Ovary (tissue), 3 donors: ENCODE measurements around the gene PPP2R5C.

Source experiments
- EP300 ChIP-seq: sonication (generic); formaldehyde crosslinking; IDR thresholded peaks from one replicate; pipeline ENCODE4 v1.6.1; 2017; ENCODE audit warnings: antibody characterized with exemption
- POLR2A ChIP-seq: fragments of 450-650 bp; IDR thresholded peaks from one replicate; pipeline ENCODE4 v1.6.1; 2017; ENCODE audit warnings: antibody characterized with exemption, mild to moderate bottlenecking, moderate library complexity
- TF ChIP-seq, protein P1 (sequence below), 3 donors: fragments of 450-650 bp in 2 of 3; fragments of 200-600 bp in 1 of 3; IDR thresholded peaks; one replicate each; pipeline versions ENCODE4 v1.5.1 to v1.8.0; 2016 to 2022; ENCODE audit warnings: antibody characterized with exemption in 3 of 3, mild to moderate bottlenecking in 1 of 3
- donor health status: DM: no; HTN: no; CAD: no.

DNA sequence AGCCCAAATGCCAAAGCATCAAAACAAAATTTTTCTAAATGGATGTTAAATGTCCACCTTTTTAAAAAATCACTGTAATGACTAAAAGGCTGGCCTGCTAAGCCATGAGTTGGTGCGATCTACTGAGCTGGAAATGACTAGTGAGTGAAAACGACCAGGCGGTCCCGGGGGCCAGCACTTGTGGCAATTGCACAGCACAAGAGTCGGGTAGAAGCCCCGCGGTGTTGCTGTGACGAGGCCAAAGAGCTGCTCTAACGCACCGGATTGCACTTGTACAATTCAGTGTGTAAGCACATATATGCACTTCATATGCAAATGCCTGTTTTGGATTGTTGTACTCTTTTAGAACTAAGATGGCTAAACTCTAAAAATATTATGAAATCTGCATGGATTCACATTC, 138.7 kb downstream of the PPP2R5C start:
- TF ChIP-seq, protein P1, sequence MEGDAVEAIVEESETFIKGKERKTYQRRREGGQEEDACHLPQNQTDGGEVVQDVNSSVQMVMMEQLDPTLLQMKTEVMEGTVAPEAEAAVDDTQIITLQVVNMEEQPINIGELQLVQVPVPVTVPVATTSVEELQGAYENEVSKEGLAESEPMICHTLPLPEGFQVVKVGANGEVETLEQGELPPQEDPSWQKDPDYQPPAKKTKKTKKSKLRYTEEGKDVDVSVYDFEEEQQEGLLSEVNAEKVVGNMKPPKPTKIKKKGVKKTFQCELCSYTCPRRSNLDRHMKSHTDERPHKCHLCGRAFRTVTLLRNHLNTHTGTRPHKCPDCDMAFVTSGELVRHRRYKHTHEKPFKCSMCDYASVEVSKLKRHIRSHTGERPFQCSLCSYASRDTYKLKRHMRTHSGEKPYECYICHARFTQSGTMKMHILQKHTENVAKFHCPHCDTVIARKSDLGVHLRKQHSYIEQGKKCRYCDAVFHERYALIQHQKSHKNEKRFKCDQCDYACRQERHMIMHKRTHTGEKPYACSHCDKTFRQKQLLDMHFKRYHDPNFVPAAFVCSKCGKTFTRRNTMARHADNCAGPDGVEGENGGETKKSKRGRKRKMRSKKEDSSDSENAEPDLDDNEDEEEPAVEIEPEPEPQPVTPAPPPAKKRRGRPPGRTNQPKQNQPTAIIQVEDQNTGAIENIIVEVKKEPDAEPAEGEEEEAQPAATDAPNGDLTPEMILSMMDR (IDR thresholded peaks at IDR 0.05): no peak
- TF ChIP-seq EP300 (no peak), POLR2A (no peak)
